ENCODE results near the gene RAB44. TPM values are rescaled to one million over a fixed set of nuclear protein-coding genes. Genes with fewer than 3 reads are reported as not detected.

Gene RAB44
- total RNA-seq, 1 donor from 2014 or later, result not detected

GRCh38 chr6:36683656-36684446 lies 13.8 kb upstream of the RAB44 start:
- DNase-seq (ENCODE audit: low read depth), result no peak
- Histone ChIP-seq H3K27me3 (ENCODE audit: control insufficient read depth, insufficient read depth, low read length) (no peaks in the 10 kb centered on the region), H3K4me3 (ENCODE audit: low read depth, low read length) (no peak overlapping the region), H3K36me3 (ENCODE audit: control insufficient read depth, insufficient read depth, low read length) (peaks cover 4% of the 10 kb centered on the region)
- TF ChIP-seq, protein P1, sequence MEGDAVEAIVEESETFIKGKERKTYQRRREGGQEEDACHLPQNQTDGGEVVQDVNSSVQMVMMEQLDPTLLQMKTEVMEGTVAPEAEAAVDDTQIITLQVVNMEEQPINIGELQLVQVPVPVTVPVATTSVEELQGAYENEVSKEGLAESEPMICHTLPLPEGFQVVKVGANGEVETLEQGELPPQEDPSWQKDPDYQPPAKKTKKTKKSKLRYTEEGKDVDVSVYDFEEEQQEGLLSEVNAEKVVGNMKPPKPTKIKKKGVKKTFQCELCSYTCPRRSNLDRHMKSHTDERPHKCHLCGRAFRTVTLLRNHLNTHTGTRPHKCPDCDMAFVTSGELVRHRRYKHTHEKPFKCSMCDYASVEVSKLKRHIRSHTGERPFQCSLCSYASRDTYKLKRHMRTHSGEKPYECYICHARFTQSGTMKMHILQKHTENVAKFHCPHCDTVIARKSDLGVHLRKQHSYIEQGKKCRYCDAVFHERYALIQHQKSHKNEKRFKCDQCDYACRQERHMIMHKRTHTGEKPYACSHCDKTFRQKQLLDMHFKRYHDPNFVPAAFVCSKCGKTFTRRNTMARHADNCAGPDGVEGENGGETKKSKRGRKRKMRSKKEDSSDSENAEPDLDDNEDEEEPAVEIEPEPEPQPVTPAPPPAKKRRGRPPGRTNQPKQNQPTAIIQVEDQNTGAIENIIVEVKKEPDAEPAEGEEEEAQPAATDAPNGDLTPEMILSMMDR (IDR thresholded peaks at IDR 0.05; ENCODE audit: insufficient read depth, low read length, poor library complexity, severe bottlenecking), result no peak

DNA sequence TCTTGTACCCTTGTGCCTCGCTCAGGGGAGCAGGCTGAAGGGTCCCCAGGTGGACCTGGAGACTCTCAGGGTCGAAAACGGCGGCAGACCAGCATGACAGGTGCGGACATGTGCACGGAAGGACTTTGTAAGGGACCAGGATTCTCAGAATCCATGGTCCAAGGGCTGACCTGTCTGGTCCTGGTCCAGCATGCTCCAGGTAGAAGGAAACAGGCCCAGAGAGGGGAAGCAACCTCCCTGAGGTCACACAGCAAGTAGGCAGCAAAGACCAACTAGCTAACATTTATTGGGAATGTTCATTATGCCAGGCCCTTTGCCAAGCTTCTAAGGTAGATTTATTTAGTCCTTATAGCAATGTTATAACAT lies 13.2 kb upstream of the RAB44 start:
- Histone ChIP-seq H3K27me3 (ENCODE audit: control insufficient read depth, insufficient read depth, low read length) (no peaks in the 10 kb centered on the region), H3K36me3 (ENCODE audit: control insufficient read depth, insufficient read depth, low read length) (peaks cover 4% of the 10 kb centered on the region), H3K4me3 (ENCODE audit: low read depth, low read length) (no peak overlapping the region)
- TF ChIP-seq, protein P1 (IDR thresholded peaks at IDR 0.05; ENCODE audit: insufficient read depth, low read length, poor library complexity, severe bottlenecking), result no peak
- no peak for DNase-seq (ENCODE audit: low read depth)

DNA sequence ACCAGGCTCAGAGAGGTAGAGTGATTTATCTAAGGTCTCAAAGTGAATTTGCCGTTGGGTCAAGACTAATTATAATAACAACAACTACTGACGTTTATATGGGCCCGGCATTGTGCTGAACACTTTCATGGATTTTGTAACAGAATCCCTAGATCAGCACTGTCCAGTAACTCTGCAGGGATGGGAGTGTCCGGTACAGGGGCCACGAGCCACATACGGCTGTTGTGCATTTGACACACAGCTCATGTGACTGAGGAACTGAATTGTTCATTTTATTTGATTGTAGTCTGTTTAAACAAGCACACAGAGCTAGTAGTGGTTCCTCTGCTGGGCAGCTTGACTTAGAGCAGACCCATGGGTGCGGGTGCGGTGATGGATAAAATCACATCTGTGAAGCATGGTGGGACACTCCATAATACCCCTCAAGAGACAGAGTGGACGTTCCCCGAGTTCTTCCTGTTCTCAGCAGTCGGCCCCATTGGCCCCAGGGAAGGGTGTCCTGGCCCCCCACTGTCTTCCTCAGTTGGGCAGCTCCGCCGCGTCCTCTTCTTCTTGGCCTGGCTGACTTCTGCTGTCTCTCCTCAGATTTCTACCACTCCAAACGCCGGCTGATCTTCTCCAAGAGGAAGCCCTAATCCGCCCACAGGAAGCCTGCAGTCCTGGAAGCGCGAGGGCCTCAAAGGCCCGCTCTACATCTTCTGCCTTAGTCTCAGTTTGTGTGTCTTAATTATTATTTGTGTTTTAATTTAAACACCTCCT lies 12.3 kb upstream of the RAB44 start:
- peaks cover 4% of the 10 kb centered on the region for H3K36me3 ChIP-seq (ENCODE audit: control insufficient read depth, insufficient read depth, low read length)
- TF ChIP-seq, protein P1 (IDR thresholded peaks at IDR 0.05; ENCODE audit: insufficient read depth, low read length, poor library complexity, severe bottlenecking), result no peak
- H3K27me3 ChIP-seq (ENCODE audit: control insufficient read depth, insufficient read depth, low read length), result no peaks in the 10 kb centered on the region
- no peak overlapping the region for H3K4me3 ChIP-seq (ENCODE audit: low read depth, low read length)
- no peak for DNase-seq (ENCODE audit: low read depth)

DNA sequence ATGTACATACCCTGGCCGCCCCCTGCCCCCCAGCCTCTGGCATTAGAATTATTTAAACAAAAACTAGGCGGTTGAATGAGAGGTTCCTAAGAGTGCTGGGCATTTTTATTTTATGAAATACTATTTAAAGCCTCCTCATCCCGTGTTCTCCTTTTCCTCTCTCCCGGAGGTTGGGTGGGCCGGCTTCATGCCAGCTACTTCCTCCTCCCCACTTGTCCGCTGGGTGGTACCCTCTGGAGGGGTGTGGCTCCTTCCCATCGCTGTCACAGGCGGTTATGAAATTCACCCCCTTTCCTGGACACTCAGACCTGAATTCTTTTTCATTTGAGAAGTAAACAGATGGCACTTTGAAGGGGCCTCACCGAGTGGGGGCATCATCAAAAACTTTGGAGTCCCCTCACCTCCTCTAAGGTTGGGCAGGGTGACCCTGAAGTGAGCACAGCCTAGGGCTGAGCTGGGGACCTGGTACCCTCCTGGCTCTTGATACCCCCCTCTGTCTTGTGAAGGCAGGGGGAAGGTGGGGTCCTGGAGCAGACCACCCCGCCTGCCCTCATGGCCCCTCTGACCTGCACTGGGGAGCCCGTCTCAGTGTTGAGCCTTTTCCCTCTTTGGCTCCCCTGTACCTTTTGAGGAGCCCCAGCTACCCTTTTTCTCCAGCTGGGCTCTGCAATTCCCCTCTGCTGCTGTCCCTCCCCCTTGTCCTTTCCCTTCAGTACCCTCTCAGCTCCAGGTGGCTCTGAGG lies 11.5 kb upstream of the RAB44 start:
- Histone ChIP-seq H3K27me3 (ENCODE audit: control insufficient read depth, insufficient read depth, low read length) (no peaks in the 10 kb centered on the region), H3K4me3 (ENCODE audit: low read depth, low read length) (no peak overlapping the region), H3K36me3 (ENCODE audit: control insufficient read depth, insufficient read depth, low read length) (peaks cover 4% of the 10 kb centered on the region)
- DNase-seq (ENCODE audit: low read depth), result no peak
- TF ChIP-seq, protein P1 (IDR thresholded peaks at IDR 0.05; ENCODE audit: insufficient read depth, low read length, poor library complexity, severe bottlenecking), result no peak

DNA sequence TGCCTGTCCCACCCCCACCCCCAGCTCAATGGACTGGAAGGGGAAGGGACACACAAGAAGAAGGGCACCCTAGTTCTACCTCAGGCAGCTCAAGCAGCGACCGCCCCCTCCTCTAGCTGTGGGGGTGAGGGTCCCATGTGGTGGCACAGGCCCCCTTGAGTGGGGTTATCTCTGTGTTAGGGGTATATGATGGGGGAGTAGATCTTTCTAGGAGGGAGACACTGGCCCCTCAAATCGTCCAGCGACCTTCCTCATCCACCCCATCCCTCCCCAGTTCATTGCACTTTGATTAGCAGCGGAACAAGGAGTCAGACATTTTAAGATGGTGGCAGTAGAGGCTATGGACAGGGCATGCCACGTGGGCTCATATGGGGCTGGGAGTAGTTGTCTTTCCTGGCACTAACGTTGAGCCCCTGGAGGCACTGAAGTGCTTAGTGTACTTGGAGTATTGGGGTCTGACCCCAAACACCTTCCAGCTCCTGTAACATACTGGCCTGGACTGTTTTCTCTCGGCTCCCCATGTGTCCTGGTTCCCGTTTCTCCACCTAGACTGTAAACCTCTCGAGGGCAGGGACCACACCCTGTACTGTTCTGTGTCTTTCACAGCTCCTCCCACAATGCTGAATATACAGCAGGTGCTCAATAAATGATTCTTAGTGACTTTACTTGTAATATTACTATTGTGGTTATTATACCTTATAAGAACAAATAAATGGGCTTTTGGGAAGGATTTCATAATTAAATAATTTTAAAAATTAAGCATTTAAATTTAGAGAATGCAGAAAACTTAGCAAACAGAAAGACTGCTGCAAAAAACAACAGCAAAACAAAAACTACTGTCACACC lies 10.7 kb upstream of the RAB44 start:
- H3K27me3 ChIP-seq (ENCODE audit: control insufficient read depth, insufficient read depth, low read length), result no peaks in the 10 kb centered on the region
- peaks cover 4% of the 10 kb centered on the region for H3K36me3 ChIP-seq (ENCODE audit: control insufficient read depth, insufficient read depth, low read length)
- DNase-seq (ENCODE audit: low read depth), result no peak
- H3K4me3 ChIP-seq (ENCODE audit: low read depth, low read length), result no peak overlapping the region
- TF ChIP-seq, protein P1 (IDR thresholded peaks at IDR 0.05; ENCODE audit: insufficient read depth, low read length, poor library complexity, severe bottlenecking), result no peak
